OCI-LY7 (cell line): ENCODE results near the gene MEF2A.

ENCODE experiments used
- EZH2phosphoT487 ChIP-seq: fragments of 200-600 bp; sonication (generic); IDR thresholded peaks from 2 replicates; pipeline ENCODE4 v1.6.1; 2018; ENCODE audit warnings: low read depth, borderline replicate concordance, mild to moderate bottlenecking, mixed run types, antibody characterized with exemption, low read length, moderate library complexity, mixed read lengths
- TF ChIP-seq, protein P1 (sequence below): fragments of 200-600 bp; sonication (generic); conservative IDR thresholded peaks from 2 replicates; pipeline ENCODE4 v1.5.1; 2014; ENCODE audit warnings: mild to moderate bottlenecking, antibody characterized with exemption, low read length, moderate library complexity, mixed read lengths

DNA sequence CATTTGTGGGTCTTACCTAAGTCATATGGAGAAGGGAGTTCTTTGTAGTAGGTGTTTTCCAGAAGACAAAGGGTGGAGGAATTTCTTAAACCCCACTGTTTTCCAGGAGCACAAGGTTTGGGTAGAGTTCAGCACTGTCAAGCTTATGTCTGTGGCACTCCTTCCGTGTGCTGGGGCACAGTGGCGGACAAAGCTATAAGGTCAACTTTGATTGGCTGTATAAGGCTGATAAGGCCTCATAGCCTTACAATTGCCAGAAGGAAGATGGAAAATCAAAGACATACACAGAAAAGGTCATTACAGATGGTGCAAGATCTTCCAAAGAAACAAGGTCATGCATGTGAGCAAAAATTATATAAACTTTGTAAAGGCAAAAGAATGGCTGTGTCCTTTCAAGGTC is 170.9 kb downstream of the MEF2A start:
- TF ChIP-seq, protein P1, sequence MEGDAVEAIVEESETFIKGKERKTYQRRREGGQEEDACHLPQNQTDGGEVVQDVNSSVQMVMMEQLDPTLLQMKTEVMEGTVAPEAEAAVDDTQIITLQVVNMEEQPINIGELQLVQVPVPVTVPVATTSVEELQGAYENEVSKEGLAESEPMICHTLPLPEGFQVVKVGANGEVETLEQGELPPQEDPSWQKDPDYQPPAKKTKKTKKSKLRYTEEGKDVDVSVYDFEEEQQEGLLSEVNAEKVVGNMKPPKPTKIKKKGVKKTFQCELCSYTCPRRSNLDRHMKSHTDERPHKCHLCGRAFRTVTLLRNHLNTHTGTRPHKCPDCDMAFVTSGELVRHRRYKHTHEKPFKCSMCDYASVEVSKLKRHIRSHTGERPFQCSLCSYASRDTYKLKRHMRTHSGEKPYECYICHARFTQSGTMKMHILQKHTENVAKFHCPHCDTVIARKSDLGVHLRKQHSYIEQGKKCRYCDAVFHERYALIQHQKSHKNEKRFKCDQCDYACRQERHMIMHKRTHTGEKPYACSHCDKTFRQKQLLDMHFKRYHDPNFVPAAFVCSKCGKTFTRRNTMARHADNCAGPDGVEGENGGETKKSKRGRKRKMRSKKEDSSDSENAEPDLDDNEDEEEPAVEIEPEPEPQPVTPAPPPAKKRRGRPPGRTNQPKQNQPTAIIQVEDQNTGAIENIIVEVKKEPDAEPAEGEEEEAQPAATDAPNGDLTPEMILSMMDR = no peak
- TF ChIP-seq EZH2phosphoT487 = no peak
